Activated gamma-delta T cell (primary cell): Measurements from ENCODE around the gene CERCAM.

Source experiments
- DNase-seq: peaks from one replicate; lab custom pipeline; 2025; lab: John Stamatoyannopoulos, UW

Gene CERCAM

DNA sequence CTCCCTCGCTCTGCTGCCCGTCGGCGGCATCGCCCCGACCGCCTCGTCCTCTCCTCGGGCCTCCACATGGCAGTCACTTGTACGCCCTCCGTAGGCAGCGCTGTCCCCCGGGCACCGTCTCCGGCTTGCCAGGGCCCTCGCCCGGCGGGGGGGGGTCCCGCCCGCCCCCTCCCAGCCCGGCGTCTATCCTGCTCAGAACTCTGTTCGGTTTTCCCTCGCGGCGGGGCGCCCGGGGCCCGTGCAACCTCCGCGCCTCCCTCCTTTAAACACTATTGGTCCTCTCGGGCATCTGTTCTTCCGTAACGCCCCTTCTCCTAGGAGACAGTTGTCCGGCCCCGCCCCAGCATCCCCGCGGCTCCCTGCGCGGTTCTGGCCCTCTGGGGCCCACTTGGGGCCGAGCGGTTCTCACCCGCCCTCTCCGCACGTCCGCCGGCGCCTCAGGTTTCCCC, 36.0 kb downstream of the CERCAM start:
- DNase-seq = peak; percentile 49

- no peak for DNase-seq
Measured at GRCh38 chr9:128457207-128457606, 36.5 kb downstream of the CERCAM start.

DNA sequence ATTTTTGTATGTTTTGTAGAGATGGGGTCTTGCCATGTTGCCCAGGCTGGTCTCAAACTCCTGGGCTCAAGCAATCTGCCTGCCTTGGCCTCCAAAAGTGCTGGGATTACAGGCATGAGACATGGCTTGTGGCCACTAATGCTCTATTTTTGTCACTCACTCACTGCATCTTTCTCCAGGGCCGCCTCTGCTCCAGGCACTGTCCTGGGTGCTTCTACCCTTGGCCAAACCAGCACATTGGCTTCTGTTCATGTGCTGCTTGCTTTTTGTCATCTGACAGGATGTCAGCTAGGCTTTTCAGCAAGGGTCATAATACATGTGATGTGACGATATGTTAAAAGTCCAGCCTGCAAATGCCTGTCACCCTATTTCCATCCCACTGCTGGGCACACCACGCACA, 38.4 kb downstream of the CERCAM start:
- DNase-seq = no peak

- DNase-seq = no peak
Measured at GRCh38 chr9:128469070-128469469, 48.4 kb downstream of the CERCAM start.

GRCh38 chr9:128470560-128470959, 49.9 kb downstream of the CERCAM start:
- DNase-seq = no peak

DNA sequence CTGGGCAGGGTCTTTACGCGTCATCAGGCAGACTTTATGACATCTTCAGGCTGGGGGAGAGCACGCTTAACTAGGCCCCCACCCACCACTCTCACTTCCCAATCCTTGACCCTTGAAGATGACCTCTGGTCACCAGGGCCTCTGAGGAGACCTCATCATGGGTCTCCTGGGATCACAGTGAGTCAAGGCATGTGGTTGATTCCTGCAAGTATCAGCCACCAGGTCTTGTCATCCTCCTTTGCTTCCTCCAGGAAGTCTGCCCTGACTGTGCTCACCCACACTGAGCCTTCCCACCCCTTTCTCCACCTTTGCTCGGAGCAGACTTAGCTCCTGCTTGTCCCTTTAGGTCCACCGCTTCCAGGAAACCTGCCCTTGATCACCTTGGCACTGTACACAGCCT, 52.4 kb downstream of the CERCAM start:
- no peak for DNase-seq

- DNase-seq = no peak
Measured at GRCh38 chr9:128475867-128476266, 55.2 kb downstream of the CERCAM start.

DNA sequence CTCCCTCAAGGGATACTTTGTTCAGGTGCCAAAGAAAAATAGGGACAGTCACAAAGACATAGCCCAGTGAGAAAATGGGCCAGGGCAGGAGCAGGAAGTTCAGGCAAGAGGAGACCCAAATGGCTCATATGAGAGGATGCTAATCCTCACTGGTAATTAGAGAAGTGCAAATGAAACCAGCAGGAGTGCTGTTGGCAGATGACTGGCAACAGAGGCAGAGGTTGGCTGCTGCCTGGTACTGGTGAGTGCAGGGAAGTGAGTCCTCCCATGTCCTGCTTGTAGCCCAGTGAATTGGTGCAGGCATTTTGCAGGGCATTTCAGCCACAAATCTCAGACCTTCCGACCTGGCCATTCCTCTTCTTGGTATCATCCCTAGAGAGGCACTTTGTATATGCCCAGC, 58.6 kb downstream of the CERCAM start:
- DNase-seq = no peak

DNA sequence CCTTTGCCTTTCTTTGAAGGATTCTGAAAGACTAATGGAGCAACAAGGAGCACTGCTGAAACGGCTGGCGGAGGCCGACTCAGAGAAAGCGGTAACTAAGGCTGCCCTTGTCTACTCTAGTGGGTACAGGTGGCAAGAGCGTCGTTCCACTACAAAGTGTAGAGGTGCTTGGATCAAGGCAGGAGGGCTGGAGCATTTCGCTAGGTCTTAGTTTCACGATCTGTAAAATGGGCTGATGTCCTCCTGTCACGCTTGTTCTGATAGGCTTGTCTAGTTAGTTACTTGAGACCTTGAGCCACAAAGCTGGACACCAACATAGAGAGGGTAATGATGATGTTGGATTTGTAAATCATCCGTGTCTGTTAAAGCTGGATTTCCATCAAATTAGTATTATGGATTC, 60.9 kb downstream of the CERCAM start:
- no peak for DNase-seq

DNA sequence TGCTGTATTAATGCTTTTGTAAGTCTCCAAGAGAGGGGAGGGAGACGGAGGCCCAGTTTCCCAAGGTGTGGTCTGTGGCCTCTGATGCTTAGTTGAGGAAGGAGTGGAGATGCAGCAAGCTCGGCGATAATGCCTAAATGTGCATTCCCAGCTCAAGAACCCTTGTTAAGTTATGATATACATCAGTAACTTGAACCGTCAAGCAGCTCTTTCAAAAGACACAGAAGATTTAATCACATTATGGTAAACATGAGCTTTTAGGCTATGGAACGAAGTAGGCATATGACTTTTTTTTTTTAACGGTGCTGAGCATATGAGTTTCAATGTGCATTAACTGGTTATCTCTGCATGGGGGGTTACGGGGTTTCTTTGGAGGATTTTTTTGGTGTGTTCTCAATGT, 61.5 kb downstream of the CERCAM start:
- no peak for DNase-seq

DNA sequence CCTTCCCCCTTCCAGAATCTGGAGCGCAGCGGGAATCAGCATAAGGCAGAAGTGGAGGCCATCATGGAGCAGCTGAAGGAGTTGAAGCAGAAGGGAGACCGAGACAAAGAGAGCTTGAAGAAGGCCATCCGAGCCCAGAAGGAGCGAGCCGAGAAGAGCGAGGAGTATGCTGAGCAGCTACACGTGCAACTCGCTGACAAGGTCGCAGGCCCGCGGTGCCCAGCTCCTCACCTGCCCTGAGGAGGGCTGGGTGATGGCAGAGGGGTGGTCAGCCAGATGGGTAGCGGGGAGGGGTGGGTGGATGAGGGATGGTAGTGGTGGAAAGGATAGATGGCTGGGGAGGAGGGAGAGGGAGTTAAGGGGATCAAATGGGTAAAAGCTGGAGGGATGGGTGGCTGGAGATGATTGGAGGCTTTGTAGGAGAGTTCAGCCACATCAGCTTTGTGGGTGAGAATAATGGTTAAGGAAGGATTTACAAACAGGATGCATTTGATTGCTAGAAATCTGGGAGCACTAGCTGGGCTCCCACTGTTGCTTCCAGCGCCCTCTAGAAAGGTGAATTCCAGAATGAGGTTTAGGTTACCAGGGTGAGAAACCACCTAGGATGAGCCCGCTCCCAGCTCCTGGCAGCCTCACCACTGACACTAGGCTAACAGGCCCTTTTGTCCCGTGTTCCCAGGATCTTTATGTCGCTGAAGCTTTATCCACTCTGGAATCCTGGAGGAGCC, 64.2 kb downstream of the CERCAM start:
- no peak for DNase-seq

DNA sequence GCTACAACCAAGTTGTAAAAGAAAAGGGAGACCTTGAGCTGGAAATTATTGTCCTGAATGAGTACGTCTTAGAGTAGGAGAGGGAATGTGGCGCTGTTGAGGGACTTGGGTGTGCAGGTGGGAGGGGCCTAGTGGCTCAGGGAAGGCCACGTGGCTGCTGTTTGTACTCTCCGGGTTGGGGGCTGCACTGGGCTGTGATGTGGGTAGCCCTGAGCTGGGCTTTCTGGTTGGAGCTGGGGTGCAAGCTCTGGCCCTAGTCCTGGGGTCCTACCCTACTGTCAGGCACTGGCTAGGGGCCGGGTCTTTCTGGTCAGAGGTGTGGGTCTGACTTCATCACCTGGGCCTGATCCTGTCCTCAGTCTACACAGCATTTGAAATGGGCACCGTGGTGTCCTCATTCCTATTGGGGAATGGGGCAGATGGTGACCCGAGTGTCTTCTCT, 64.8 kb downstream of the CERCAM start:
- DNase-seq = no peak

GRCh38 chr9:128486201-128486600, 65.5 kb downstream of the CERCAM start:
- no peak for DNase-seq
